GM12874 (cell line): ENCODE data around the gene MUCL3.
A peak's percentile ranks its signal among the peaks of the same experiment; 100 is the strongest.

Source experiments
- CTCF ChIP-seq: IDR thresholded peaks from 2 replicates; pipeline ENCODE4 v1.5.1; 2011; ENCODE audit warnings: low read depth, mild to moderate bottlenecking, control low read depth, low read length, moderate library complexity; ENCODE audit not compliant: insufficient read depth

Gene MUCL3

GRCh38 chr6:30914854-30915590 is 25.8 kb upstream of the MUCL3 start:
- no peak for TF ChIP-seq CTCF

GRCh38 chr6:30915591-30915946 is 25.2 kb upstream of the MUCL3 start:
- TF ChIP-seq CTCF: peak; percentile 68

- TF ChIP-seq CTCF: no peak
These were observed 23.7 kb upstream of the MUCL3 start for GRCh38 chr6:30917041-30917440.

DNA sequence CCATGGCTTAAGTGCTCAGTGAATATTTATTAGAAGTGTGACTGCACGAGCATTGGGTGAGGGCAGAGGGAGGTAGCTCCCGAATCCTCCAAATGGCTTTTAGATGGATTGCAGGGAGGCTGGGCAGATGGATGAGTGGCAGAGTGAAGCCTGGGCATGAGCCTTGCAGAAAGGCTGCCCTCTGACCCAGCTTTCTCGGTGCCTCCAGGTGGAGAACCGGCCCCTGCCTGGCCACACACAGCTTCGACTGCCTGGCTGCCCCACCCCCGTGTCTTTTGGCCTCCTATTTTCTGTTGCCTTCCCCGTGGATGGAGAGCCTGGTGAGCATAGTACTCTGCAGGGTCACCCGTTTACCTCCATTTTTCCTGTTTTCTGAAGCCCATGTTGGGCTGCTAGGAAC is 23.3 kb upstream of the MUCL3 start:
- no peak for TF ChIP-seq CTCF

DNA sequence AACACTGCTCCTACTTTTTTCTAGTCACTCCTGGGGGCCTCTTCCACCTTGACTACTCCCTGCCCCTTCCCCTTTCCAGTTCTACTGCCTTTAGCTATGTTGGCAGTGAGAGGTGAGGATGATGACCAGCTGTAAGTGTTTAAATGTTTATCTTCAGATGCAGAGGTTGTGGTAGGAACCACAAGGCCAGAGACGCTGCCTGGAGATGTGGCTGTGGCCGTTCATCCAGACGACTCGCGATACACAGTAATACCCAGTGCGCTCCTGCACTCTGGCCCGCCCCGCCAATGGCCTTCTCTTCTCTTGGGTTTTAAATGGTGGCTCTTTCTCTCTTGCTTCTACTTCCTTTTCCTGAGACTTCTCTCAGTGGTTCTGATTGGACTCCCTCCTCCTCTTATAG is 22.1 kb upstream of the MUCL3 start:
- no peak for TF ChIP-seq CTCF

DNA sequence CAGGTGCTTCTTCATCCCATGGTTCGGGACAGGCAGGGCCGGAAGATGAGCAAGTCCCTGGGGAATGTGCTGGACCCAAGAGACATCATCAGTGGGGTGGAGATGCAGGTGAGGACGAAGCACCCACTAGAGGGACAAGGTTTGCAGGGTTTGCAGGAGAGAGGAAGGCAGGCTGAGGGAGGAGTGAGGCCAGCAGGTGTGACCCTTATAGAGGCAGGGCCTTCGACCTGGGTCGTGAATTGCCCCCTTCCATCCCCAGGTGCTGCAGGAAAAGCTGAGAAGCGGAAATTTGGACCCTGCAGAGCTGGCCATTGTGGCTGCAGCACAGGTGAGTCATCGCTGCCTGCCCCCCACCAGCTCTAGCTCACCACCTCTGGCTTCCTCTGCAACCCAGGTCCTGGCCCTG is 18.3 kb upstream of the MUCL3 start:
- TF ChIP-seq CTCF: no peak

GRCh38 chr6:30926644-30927043 is 14.1 kb upstream of the MUCL3 start:
- TF ChIP-seq CTCF: no peak
